Transverse colon (tissue), 4 donors: Measurements from ENCODE around the gene KMT2D.

Experiments used
- EP300 ChIP-seq: sonication (generic); formaldehyde crosslinking; IDR thresholded peaks from one replicate; pipeline ENCODE4 v1.6.1; 2017; ENCODE audit warnings: antibody characterized with exemption, low read depth
- POLR2A ChIP-seq: fragments of 450-650 bp; IDR thresholded peaks from one replicate; pipeline ENCODE4 v1.6.1; 2016; ENCODE audit warnings: antibody characterized with exemption, mild to moderate bottlenecking, moderate library complexity
- POLR2AphosphoS5 ChIP-seq, 3 donors: sonication (generic); formaldehyde crosslinking; IDR thresholded peaks; one replicate each; pipeline ENCODE4 v1.6.1; 2016; ENCODE audit warnings: antibody characterized with exemption in 3 of 3
- TF ChIP-seq, protein P1 (sequence below), 5 experiments: fragments of 200-600 bp in 3 of 5; fragments of 450-650 bp in 2 of 5; sonication (generic) in 3 of 5; IDR thresholded peaks; 1 replicate in 2 of 5; 2 replicates in 3 of 5; pipeline ENCODE4 v1.5.1; 2016 to 2017; ENCODE audit warnings: antibody characterized with exemption in 5 of 5, inconsistent platforms in 3 of 5, mild to moderate bottlenecking in 2 of 5, moderate library complexity in 1 of 5

DNA sequence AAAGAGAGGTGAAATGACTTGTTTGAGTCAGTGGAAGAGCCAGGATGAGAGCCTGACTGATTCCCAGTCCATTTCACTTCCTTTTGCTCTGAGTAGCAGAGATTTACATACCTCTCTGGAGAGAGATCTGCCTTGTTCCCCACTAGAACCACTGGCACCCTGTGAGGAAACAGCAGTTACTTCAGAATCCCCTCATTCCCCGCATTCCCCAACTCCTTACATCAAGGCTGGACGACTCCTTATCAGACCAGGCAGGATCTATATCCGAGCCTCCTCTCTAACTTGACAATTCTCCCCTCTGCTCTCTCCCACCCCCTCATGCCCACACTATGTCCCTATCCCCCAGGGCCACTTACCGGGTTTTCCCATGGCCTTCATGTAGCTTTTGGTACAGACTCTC, 5.5 kb upstream of the KMT2D start:
- TF ChIP-seq POLR2A (no peak), POLR2AphosphoS5 (IDR thresholded peaks at IDR 0.05) (no peak), EP300 (no peak)
- TF ChIP-seq, protein P1, sequence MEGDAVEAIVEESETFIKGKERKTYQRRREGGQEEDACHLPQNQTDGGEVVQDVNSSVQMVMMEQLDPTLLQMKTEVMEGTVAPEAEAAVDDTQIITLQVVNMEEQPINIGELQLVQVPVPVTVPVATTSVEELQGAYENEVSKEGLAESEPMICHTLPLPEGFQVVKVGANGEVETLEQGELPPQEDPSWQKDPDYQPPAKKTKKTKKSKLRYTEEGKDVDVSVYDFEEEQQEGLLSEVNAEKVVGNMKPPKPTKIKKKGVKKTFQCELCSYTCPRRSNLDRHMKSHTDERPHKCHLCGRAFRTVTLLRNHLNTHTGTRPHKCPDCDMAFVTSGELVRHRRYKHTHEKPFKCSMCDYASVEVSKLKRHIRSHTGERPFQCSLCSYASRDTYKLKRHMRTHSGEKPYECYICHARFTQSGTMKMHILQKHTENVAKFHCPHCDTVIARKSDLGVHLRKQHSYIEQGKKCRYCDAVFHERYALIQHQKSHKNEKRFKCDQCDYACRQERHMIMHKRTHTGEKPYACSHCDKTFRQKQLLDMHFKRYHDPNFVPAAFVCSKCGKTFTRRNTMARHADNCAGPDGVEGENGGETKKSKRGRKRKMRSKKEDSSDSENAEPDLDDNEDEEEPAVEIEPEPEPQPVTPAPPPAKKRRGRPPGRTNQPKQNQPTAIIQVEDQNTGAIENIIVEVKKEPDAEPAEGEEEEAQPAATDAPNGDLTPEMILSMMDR (IDR thresholded peaks at IDR 0.05) = no peak
